BLaER1 (cell line): ENCODE measurements around the gene KRT6C.

ENCODE experiments used
- H3K27ac ChIP-seq: shearing (Covaris generic); formaldehyde crosslinking; 2 replicates; pipeline ENCODE4 v1.8.1; 2022
- H3K27me3 ChIP-seq: shearing (Covaris generic); formaldehyde crosslinking; 2 replicates; pipeline ENCODE4 v1.8.1; 2022
- H3K36me3 ChIP-seq: shearing (Covaris generic); formaldehyde crosslinking; 2 replicates; pipeline ENCODE4 v1.8.1; 2022
- H3K4me1 ChIP-seq: shearing (Covaris generic); formaldehyde crosslinking; 2 replicates; pipeline ENCODE4 v1.8.1; 2022
- H3K4me2 ChIP-seq: shearing (Covaris generic); formaldehyde crosslinking; 2 replicates; pipeline ENCODE4 v1.8.1; 2022
- H3K4me3 ChIP-seq: shearing (Covaris generic); formaldehyde crosslinking; 2 replicates; pipeline ENCODE4 v1.8.1; 2022
- H3K9ac ChIP-seq: shearing (Covaris generic); formaldehyde crosslinking; 2 replicates; pipeline ENCODE4 v1.8.1; 2022
- H3K9me3 ChIP-seq: shearing (Covaris generic); formaldehyde crosslinking; 2 replicates; pipeline ENCODE4 v1.8.1; 2022
- H4K20me1 ChIP-seq: shearing (Covaris generic); formaldehyde crosslinking; 2 replicates; pipeline ENCODE4 v1.8.1; 2022
- Cebpa-rat ChIP-seq: shearing (Covaris generic); IDR thresholded peaks from 2 replicates; pipeline ENCODE4 v1.8.1; 2022

KRT6C gene

GRCh38 chr12:52443966-52444365 lies 29.6 kb downstream of the KRT6C start:
- H3K36me3 ChIP-seq: no peaks in the 10 kb centered on the region

GRCh38 chr12:52442600-52443061 lies 31.0 kb downstream of the KRT6C start:
- H3K4me2 ChIP-seq: no peak overlapping the region
- no peak overlapping the region for H3K4me3 ChIP-seq
- H4K20me1 ChIP-seq: no peaks in the 10 kb centered on the region
- TF ChIP-seq Cebpa-rat: no peak
- H3K36me3 ChIP-seq: no peaks in the 10 kb centered on the region
- H3K9ac ChIP-seq: no peak overlapping the region
- H3K4me1 ChIP-seq: no peaks in the 10 kb centered on the region
- no peaks in the 10 kb centered on the region for H3K27me3 ChIP-seq
- no peaks in the 10 kb centered on the region for H3K9me3 ChIP-seq
- H3K27ac ChIP-seq: no peak overlapping the region

More at GRCh38 chr12:52443966-52444365, 29.6 kb downstream of the KRT6C start:
- Histone ChIP-seq H4K20me1 (no peaks in the 10 kb centered on the region), H3K4me1 (no peaks in the 10 kb centered on the region), H3K9me3 (no peaks in the 10 kb centered on the region), H3K27me3 (no peaks in the 10 kb centered on the region), H3K4me3 (no peak overlapping the region), H3K4me2 (no peak overlapping the region), H3K9ac (no peak overlapping the region), H3K27ac (no peak overlapping the region)
- no peak for TF ChIP-seq Cebpa-rat

GRCh38 chr12:52441320-52441911 lies 32.2 kb downstream of the KRT6C start:
- Histone ChIP-seq H4K20me1 (no peaks in the 10 kb centered on the region), H3K36me3 (no peaks in the 10 kb centered on the region), H3K27me3 (no peaks in the 10 kb centered on the region), H3K4me1 (no peaks in the 10 kb centered on the region), H3K27ac (no peak overlapping the region), H3K9ac (no peak overlapping the region), H3K4me3 (no peak overlapping the region), H3K9me3 (no peaks in the 10 kb centered on the region), H3K4me2 (no peak overlapping the region)
- TF ChIP-seq Cebpa-rat: no peak

- Histone ChIP-seq H3K4me2 (no peak overlapping the region), H3K27me3 (no peaks in the 10 kb centered on the region), H3K27ac (no peak overlapping the region), H3K4me3 (no peak overlapping the region), H4K20me1 (no peaks in the 10 kb centered on the region), H3K9ac (no peak overlapping the region), H3K4me1 (no peaks in the 10 kb centered on the region), H3K9me3 (no peaks in the 10 kb centered on the region), H3K36me3 (no peaks in the 10 kb centered on the region)
- TF ChIP-seq Cebpa-rat: no peak
These were observed 32.7 kb downstream of the KRT6C start for GRCh38 chr12:52440821-52441319.

- Histone ChIP-seq H3K27me3 (no peaks in the 10 kb centered on the region), H3K36me3 (no peaks in the 10 kb centered on the region), H3K4me1 (no peaks in the 10 kb centered on the region), H3K4me3 (no peak overlapping the region), H3K9me3 (no peaks in the 10 kb centered on the region), H3K9ac (no peak overlapping the region), H3K4me2 (no peak overlapping the region), H3K27ac (no peak overlapping the region), H4K20me1 (no peaks in the 10 kb centered on the region)
- TF ChIP-seq Cebpa-rat: no peak
These were observed 33.8 kb downstream of the KRT6C start for GRCh38 chr12:52439845-52440244.

- Histone ChIP-seq H3K36me3 (no peaks in the 10 kb centered on the region), H3K9me3 (no peaks in the 10 kb centered on the region), H3K27ac (no peak overlapping the region), H4K20me1 (no peaks in the 10 kb centered on the region), H3K4me3 (no peak overlapping the region), H3K9ac (no peak overlapping the region), H3K4me1 (no peaks in the 10 kb centered on the region), H3K27me3 (no peaks in the 10 kb centered on the region), H3K4me2 (no peak overlapping the region)
- TF ChIP-seq Cebpa-rat: no peak
These were observed 34.2 kb downstream of the KRT6C start for GRCh38 chr12:52439420-52439819.

- Histone ChIP-seq H3K36me3 (no peaks in the 10 kb centered on the region), H3K9me3 (no peaks in the 10 kb centered on the region), H3K27ac (no peak overlapping the region), H3K27me3 (no peaks in the 10 kb centered on the region), H3K9ac (no peak overlapping the region), H3K4me2 (no peak overlapping the region), H3K4me3 (no peak overlapping the region), H4K20me1 (no peaks in the 10 kb centered on the region), H3K4me1 (no peaks in the 10 kb centered on the region)
- TF ChIP-seq Cebpa-rat: no peak
These were observed 35.0 kb downstream of the KRT6C start for GRCh38 chr12:52438305-52439301.

- Histone ChIP-seq H3K9ac (no peak overlapping the region), H3K4me1 (no peaks in the 10 kb centered on the region), H3K9me3 (no peaks in the 10 kb centered on the region), H3K4me2 (no peak overlapping the region), H3K4me3 (no peak overlapping the region), H3K27me3 (no peaks in the 10 kb centered on the region), H3K36me3 (no peaks in the 10 kb centered on the region), H4K20me1 (no peaks in the 10 kb centered on the region), H3K27ac (no peak overlapping the region)
- no peak for TF ChIP-seq Cebpa-rat
These were observed 36.1 kb downstream of the KRT6C start for GRCh38 chr12:52437508-52437907.

GRCh38 chr12:52436828-52437474 lies 36.7 kb downstream of the KRT6C start:
- H3K36me3 ChIP-seq: no peaks in the 10 kb centered on the region
- no peaks in the 10 kb centered on the region for H3K27me3 ChIP-seq
- no peaks in the 10 kb centered on the region for H4K20me1 ChIP-seq
- H3K27ac ChIP-seq: no peak overlapping the region
- no peak overlapping the region for H3K4me2 ChIP-seq
- no peak for TF ChIP-seq Cebpa-rat
- no peaks in the 10 kb centered on the region for H3K9me3 ChIP-seq
- H3K4me1 ChIP-seq: no peaks in the 10 kb centered on the region
- no peak overlapping the region for H3K9ac ChIP-seq
- no peak overlapping the region for H3K4me3 ChIP-seq
